ENCODE data around the gene TBC1D17.

DNA sequence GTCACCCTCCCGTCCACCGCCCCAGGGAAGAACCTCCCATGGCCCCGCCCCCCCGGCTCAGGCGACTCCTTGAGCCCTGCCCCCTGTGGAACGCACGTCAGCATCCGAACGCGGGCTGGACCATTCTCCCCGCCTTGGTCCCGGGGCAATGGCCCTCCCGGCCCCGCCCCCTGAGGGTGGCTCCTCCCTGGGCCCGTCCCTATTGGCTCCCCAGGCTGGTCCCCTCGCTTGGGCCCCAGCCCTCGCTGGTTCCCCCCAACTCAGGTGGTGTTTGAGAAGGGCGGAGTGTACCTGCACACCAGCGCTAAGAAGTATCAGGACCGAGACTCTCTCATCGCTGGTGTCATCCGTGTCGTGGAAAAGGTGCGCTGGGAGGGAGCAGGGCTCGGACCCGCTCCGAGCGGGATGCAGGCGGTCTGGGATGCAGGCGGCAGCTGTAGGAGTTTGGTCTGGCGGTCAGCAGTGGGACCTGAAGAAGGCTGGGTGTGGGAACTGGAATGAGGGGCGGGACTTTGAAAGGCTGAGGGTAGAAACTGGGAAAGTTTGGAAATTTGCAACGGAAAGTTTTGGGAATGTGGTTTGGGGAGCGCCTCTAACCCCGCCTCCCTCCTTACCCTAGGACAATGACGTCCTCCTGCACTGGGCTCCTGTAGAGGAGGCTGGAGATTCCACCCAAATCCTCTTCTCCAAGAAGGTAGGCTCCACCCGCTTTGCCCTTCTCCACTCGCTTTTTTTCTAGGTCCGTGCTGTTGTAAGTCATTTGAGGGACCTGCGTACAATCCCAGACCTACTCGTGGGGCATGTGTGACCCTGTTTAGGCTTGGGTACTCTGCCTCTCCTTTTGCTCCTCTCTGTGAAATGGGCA is 609 bp downstream of the TBC1D17 start:
- TF ChIP-seq POLR2A (IDR thresholded peaks at IDR 0.05), result no peak
- TF ChIP-seq, protein P1, sequence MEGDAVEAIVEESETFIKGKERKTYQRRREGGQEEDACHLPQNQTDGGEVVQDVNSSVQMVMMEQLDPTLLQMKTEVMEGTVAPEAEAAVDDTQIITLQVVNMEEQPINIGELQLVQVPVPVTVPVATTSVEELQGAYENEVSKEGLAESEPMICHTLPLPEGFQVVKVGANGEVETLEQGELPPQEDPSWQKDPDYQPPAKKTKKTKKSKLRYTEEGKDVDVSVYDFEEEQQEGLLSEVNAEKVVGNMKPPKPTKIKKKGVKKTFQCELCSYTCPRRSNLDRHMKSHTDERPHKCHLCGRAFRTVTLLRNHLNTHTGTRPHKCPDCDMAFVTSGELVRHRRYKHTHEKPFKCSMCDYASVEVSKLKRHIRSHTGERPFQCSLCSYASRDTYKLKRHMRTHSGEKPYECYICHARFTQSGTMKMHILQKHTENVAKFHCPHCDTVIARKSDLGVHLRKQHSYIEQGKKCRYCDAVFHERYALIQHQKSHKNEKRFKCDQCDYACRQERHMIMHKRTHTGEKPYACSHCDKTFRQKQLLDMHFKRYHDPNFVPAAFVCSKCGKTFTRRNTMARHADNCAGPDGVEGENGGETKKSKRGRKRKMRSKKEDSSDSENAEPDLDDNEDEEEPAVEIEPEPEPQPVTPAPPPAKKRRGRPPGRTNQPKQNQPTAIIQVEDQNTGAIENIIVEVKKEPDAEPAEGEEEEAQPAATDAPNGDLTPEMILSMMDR (IDR thresholded peaks at IDR 0.05), result no peak
